HUES64 (cell line): ENCODE results near the gene TMEM272.

Experiments
- H3K27ac ChIP-seq: 2 replicates; pipeline ENCODE4 v1.7.0; 2013; ENCODE audit warnings: low read depth, low read length, inconsistent platforms
- H3K27me3 ChIP-seq: 2 replicates; pipeline ENCODE4 v1.6.1; 2013; ENCODE audit warnings: mild to moderate bottlenecking, low read length; ENCODE audit not compliant: insufficient read depth
- H3K36me3 ChIP-seq: 2 replicates; pipeline ENCODE4 v1.6.1; 2013; ENCODE audit warnings: mild to moderate bottlenecking, low read length; ENCODE audit not compliant: insufficient read depth
- H3K4me1 ChIP-seq: 2 replicates; pipeline ENCODE4 v1.6.1; 2013; ENCODE audit warnings: mild to moderate bottlenecking, low read length, moderate library complexity; ENCODE audit not compliant: insufficient read depth
- H3K4me3 ChIP-seq: 2 replicates; pipeline ENCODE4 v1.5.1; 2013; ENCODE audit warnings: mild to moderate bottlenecking, low read length, moderate library complexity
- H3K9ac ChIP-seq: 2 replicates; pipeline ENCODE4 v1.6.1; 2013; ENCODE audit warnings: mild to moderate bottlenecking, low read depth, low read length
- H3K9me3 ChIP-seq: 2 replicates; pipeline ENCODE4 v1.6.1; 2013; ENCODE audit warnings: low read depth, low read length; ENCODE audit not compliant: insufficient read depth
- WGBS: fragments of 150-250, 120-280 bp; methylation state at CpG from one replicate; pipeline ENCODE4 v1.1.7; 2013; ENCODE audit warnings: missing lambda C conversion rate; 5-methylcytosine and 5-hydroxymethylcytosine counted together

The TMEM272 gene

DNA sequence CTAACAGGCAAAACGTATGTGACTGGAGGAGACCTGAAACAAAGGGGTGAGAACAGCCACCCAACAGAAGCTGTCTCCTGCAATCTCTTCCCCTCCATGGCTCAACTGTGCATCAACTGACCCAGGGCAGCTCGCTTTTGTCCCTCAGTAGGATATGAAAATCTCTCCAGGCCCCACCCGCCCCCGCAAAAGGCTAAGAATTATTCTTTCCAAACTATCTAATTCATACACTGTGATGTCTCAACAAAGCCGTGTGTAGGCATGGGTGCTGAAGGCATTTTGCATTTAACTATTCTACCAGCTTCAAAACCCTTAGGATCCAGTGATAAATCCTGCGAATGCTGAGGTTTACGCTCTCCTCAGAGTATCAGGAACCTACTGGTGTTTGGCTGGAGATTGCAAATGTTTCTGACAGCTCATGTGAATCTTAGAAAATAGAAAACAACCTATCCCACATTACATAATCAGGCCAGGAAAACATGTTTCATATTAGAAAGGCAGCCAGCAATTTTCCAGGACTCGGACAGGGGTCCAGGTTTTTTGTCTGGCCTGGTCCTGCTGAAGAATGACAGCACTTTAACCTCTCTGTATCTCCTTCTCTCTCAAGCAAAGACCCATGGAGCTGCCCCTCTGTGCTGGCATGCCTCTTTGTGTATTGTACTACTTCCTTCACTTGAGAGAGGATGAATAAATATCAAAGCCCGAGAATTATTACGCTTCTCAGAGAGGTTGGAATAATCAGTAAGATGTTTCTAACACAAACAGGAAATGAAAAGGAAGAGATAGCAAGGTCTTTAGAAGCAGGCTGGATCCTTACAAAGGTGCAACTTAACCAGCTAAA lies 58.3 kb downstream of the TMEM272 start:
- 92% methylated on average over 10 of the region's 10 CpGs for WGBS
- no peak overlapping the region for H3K27ac ChIP-seq
- no peak overlapping the region for H3K4me3 ChIP-seq

DNA sequence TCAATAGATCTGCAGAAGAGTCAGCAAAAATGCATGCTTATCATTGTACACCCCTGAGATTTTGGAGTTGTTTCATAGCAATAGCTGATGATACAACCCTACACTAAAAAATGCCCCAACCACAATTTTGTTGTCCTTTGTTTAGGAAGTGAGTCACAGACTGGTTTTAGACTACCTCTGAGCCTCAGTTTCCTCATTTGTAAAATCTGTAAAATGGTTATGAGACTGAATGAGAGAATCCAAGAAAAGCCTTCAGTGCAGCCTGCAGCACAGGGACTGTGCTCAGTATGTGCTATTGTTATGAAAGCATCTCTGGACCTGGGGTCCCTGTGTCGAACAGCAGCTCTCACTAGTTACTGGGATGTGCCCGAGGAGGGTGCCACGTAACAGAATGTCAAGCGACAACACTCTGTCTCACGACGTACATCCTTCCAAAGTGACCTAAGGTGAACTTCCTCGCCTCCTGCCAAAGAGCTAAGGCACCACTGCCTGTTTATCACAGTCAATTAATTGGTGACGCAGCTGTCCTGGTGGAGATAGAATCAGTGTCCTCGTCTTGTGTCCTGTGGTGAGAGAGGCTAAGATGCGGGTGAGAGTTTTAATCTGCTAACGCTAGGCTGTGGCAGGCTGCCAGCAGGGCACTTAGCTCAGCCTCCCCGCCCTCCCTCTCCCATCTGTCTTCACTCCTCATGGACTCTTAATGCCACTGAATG lies 59.1 kb downstream of the TMEM272 start:
- Histone ChIP-seq H3K36me3 (no peaks in the 10 kb centered on the region), H3K27ac (no peak overlapping the region), H3K4me3 (no peak overlapping the region), H3K9me3 (no peaks in the 10 kb centered on the region), H3K9ac (no peak overlapping the region), H3K27me3 (no peaks in the 10 kb centered on the region), H3K4me1 (no peaks in the 10 kb centered on the region; the same call in 1 of the 2 replicates)
- WGBS: 85% methylated on average over 12 of the region's 12 CpGs

More for the DNA sequence above, 58.3 kb downstream of the TMEM272 start:
- Histone ChIP-seq H3K36me3 (no peaks in the 10 kb centered on the region), H3K9ac (no peak overlapping the region), H3K4me1 (no peaks in the 10 kb centered on the region), H3K27me3 (no peaks in the 10 kb centered on the region), H3K9me3 (no peaks in the 10 kb centered on the region)

DNA sequence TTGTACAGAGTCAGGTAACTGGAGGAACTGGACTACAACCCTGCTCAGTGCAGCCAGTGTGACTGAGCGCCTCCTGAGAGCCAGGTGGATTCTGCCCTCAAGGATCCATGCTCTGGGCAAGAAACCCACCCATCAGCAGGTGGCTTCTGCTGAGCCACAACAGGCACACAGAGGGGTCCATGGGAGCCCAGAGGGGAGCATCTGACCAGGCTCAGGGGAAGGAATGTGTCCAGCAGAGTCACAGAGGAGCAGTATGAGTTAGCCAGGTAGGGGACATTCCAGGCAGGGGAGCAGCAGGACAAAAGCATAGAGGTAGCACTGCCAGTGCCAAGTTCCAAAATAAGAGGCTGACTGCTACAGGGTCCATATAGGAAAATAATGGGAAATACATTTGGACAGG lies 60.9 kb downstream of the TMEM272 start:
- H3K27me3 ChIP-seq: no peaks in the 10 kb centered on the region
- H3K36me3 ChIP-seq: no peaks in the 10 kb centered on the region
- H3K9me3 ChIP-seq: no peaks in the 10 kb centered on the region
- no peaks in the 10 kb centered on the region; the same call in 1 of the 2 replicates for H3K4me1 ChIP-seq
- H3K9ac ChIP-seq: no peak overlapping the region
- no peak overlapping the region for H3K27ac ChIP-seq
- 94% methylated on average over 1 of the region's 1 CpG for WGBS
- no peak overlapping the region for H3K4me3 ChIP-seq

DNA sequence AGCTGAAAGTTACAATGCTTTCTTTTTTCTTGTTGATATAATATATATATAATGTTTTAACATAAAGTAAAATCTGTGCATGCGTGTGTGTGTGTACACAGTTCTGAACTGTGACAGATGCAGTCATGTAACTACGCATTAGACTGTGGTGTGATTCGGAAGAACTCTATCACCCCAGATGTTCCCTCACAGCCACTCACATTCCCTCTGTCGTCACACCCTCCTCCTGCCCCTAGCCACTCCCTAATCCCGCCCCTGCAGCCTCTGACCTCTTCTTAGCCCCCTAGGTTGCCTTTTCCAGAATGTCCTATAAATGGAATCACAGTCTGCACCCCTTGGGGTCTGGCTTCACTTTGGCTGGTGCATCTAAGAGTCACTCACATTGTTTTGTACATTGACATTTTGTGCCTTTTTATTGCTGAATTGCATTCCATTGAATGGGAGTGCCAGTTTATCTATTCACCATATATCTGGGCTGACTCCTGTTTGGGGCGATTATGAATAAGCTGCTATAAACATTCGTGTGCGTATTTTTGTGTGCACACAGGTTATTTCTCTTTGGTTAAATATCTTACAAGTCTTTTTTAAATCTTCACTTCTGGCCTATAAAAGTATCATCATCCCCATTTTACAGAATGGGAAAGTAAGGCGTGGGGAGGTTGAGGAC lies 61.4 kb downstream of the TMEM272 start:
- WGBS: 90% methylated on average over 8 of the region's 9 CpGs

DNA sequence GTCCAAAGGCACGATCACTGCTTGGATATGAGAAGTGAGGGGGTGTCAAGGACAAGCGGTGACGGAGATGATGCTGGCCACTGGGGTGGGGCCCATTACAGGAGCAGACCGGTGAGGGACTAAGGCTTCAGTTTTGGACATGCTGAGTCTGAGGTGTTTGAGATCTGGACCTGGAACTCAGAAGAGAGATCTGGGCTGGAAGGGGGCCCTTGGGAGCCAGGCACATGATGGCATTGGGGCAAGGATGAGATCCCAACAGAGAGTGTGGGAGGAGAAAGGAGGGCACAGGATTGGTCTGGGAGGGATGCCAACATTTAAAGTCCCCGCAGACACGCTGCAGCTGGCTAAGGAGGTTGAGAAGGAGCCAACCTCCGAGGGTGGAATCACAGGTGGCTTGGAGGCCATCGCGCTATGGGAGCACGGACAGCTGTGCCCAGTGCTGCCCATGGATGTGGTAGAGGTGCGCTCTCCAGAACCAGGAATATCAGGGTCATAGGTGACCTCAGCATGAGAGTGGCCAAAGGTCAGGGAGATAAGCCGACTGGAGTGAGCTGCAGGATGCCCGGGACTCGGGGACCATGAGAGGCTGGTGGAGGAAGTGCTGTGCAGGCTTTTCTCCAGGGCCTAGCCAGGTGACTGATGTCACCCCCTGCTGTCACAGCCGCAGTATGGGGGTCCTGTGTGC lies 62.8 kb downstream of the TMEM272 start:
- no peaks in the 10 kb centered on the region for H3K9me3 ChIP-seq
- 93% methylated on average over 15 of the region's 15 CpGs for WGBS
- H3K36me3 ChIP-seq: no peaks in the 10 kb centered on the region
- H3K27ac ChIP-seq: no peak overlapping the region
- no peaks in the 10 kb centered on the region; the same call in 1 of the 2 replicates for H3K4me1 ChIP-seq
- H3K4me3 ChIP-seq: no peak overlapping the region
- H3K9ac ChIP-seq: no peak overlapping the region
- no peaks in the 10 kb centered on the region for H3K27me3 ChIP-seq

More for the DNA sequence above, 61.4 kb downstream of the TMEM272 start:
- Histone ChIP-seq H3K9ac (no peak overlapping the region), H3K4me3 (no peak overlapping the region), H3K27ac (no peak overlapping the region), H3K36me3 (no peaks in the 10 kb centered on the region), H3K4me1 (no peaks in the 10 kb centered on the region; the same call in 1 of the 2 replicates), H3K9me3 (no peaks in the 10 kb centered on the region), H3K27me3 (no peaks in the 10 kb centered on the region)

DNA sequence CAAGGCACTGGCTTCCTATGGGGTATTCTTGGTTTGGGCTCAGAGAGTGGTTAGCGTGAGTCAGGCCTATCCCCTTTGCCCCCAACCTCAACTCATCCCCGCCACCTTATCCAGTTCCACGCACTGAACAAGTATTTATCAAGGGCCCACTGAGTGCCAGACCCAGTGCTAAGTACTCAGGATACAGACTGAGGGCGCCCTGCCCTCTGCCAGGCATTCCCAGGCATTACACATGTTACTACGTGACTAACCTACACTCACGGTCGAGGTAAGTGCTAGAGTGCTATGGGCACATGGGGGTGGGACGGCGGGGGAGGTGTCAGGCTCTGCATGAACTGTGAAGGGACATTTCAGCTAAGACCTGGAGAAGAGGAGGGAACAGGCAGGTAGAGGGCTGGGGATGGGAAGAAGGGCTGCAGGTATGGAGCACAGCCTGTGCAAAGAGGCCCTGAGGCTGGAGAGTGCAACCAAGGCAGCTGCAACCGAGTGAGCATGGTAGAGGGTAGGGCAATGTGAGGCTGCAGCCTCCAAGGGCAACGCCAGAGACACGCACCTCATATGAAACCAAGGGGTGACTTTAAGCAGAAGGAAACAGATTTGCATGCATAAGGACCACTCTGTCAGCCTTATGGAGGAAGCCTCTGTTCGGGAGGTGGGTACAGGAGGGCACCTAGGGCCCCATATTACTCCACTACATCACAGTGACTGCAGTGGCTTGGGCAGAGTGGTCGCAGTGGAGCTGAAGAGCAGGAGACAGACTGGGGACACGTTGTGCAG lies 63.5 kb downstream of the TMEM272 start:
- H3K9ac ChIP-seq: no peak overlapping the region
- WGBS: 82% methylated on average over 15 of the region's 15 CpGs
- no peaks in the 10 kb centered on the region for H3K36me3 ChIP-seq
- no peaks in the 10 kb centered on the region for H3K27me3 ChIP-seq
- H3K4me1 ChIP-seq: no peaks in the 10 kb centered on the region; the same call in 1 of the 2 replicates
- H3K9me3 ChIP-seq: no peaks in the 10 kb centered on the region
- no peak overlapping the region for H3K4me3 ChIP-seq
- no peak overlapping the region for H3K27ac ChIP-seq

DNA sequence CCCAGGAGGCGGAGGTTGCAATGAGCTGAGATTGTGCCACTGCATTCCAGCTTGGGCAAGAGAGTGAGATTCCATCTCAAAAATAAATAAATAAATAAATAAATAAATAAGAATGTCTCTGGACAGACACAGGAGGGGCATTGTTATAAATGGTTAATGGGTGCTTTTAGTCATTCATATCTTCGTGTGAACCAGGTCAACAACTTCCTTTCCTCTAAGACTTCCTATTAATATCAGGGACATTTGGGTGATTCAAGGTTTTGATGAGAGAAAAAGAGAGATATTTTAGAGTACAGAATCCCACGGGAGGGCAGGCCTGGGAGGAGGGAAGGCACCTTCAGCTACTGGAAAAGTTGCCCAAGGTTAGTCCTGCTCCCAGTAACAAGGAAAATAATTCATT lies 64.9 kb downstream of the TMEM272 start:
- WGBS: 95% methylated on average over 2 of the region's 3 CpGs
- H3K9me3 ChIP-seq: no peaks in the 10 kb centered on the region
- no peaks in the 10 kb centered on the region for H3K36me3 ChIP-seq
- no peak overlapping the region for H3K4me3 ChIP-seq
- no peak overlapping the region for H3K9ac ChIP-seq
- H3K27me3 ChIP-seq: no peaks in the 10 kb centered on the region
- H3K27ac ChIP-seq: no peak overlapping the region
- H3K4me1 ChIP-seq: no peaks in the 10 kb centered on the region; the same call in 1 of the 2 replicates

DNA sequence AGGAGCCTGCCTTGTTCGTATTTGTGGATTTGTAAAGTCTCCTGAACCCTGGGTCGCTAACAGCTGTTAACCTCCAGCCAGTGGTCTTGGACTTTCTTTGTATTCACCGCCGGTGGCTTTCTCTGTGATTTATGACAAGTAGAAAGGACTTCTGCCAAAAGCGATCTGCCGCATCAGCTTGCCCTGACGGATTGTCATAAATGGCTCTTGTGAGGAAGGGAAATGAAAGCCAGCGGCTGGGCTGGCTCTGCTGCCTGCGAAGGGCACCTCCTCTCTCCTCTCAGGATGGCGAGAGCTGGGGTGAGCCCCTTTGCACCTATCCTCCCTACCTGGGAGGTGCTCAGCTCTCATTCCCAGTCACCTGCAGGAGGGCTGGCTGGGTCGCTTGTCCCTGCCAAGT lies 66.6 kb downstream of the TMEM272 start:
- Histone ChIP-seq H3K9ac (no peak overlapping the region), H3K27ac (no peak overlapping the region), H3K36me3 (no peaks in the 10 kb centered on the region), H3K27me3 (no peaks in the 10 kb centered on the region), H3K4me3 (no peak overlapping the region), H3K4me1 (no peaks in the 10 kb centered on the region; the same call in 1 of the 2 replicates), H3K9me3 (no peaks in the 10 kb centered on the region)
- WGBS: 93% methylated on average over 11 of the region's 11 CpGs

DNA sequence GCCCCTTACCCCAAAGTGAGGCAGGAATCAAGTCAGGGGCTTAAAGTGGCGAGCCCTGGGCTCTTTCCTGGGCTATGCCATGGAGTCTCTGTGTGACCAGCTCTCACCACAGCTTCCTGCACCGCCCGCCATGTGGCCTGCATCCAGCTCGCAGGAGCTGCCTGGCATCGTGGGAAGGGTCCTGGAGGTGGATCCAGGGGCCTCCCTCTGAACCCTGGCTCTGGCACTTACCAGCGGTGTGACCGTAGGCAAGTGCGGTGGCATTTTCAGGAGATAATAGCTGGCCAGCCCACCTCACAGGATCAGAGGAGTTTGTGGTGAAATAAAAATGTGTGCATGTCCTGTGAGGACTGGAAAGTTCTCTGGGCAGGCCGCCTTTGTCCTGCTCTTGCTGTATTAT lies 67.1 kb downstream of the TMEM272 start:
- H3K27ac ChIP-seq: no peak overlapping the region
- H3K36me3 ChIP-seq: no peaks in the 10 kb centered on the region
- H3K27me3 ChIP-seq: no peaks in the 10 kb centered on the region
- no peaks in the 10 kb centered on the region; the same call in 1 of the 2 replicates for H3K4me1 ChIP-seq
- 94% methylated on average over 9 of the region's 9 CpGs for WGBS
- no peak overlapping the region for H3K4me3 ChIP-seq
- no peaks in the 10 kb centered on the region for H3K9me3 ChIP-seq
- no peak overlapping the region for H3K9ac ChIP-seq

DNA sequence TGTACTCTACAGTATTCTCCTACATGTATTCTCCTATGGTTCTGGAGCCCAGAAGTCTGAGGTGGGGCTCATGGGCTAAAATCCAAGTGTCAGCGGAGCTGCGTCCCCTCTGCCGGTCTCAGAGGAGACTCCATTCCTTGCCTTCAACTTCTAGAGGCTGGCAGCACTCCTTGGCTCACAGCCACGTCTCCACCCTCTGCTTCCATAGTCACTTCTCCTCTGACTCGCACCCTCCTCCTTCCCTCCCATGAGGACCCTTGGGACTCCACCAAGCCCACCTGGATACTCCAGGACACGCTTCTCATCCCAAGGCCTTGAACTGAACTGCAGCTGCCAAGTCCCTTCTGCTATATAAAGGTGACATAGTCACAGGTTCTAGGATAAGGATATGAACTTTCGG lies 68.8 kb downstream of the TMEM272 start:
- no peak overlapping the region for H3K4me3 ChIP-seq
- H3K9ac ChIP-seq: no peak overlapping the region
- 91% methylated on average over 7 of the region's 7 CpGs for WGBS
- H3K4me1 ChIP-seq: peaks cover 3% of the 10 kb centered on the region; the same call in 1 of the 2 replicates
- no peaks in the 10 kb centered on the region for H3K9me3 ChIP-seq
- H3K36me3 ChIP-seq: no peaks in the 10 kb centered on the region
- no peaks in the 10 kb centered on the region for H3K27me3 ChIP-seq
- H3K27ac ChIP-seq: no peak overlapping the region
